HG03135 (cell line): Measurements from ENCODE around the gene SIRPB1.
"Not testable (repeated sequence)": the region's sequence is repeated elsewhere in the genome, so short reads cannot be mapped to it uniquely, and the experiment has no call there.

Experiments used
- ATAC-seq: cut with Tn5 transposase; IDR thresholded peaks from one replicate; pipeline ENCODE4 v1.9.1; 2021; ENCODE audit warnings: mild to moderate bottlenecking, moderate library complexity; ENCODE audit not compliant: unreplicated experiment

SIRPB1 gene

GRCh38 chr20:1619861-1620444 is at the start of gene SIRPB1:
Gene SIRPB1 (minus strand): TSS chr20:1620009. CDS start chr20:1619944, 65 bp downstream.
- ATAC-seq = no peak

- no peak for ATAC-seq
Observed at GRCh38 chr20:1669304-1669703, 49.5 kb upstream of the SIRPB1 start.

- no peak for ATAC-seq
Observed at GRCh38 chr20:1667502-1668085, 47.8 kb upstream of the SIRPB1 start.

DNA sequence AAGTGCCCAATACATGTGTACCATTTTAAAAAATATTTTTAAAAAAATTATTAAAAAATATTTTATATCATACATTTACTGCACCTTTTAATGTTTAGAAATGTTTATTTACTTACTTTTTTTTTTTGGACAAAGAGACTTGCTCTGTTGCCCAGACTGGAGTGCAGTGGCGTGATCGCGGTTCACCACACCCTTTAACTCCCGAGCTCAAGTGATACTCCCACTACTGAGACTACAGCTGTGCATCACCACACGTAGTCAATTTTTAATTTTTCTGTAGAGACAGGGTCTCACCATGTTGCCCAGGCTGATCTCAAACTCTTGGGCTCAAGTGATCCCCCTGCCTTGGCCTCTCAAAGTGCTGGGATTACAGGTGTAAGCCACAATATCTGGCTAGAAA is 47.0 kb upstream of the SIRPB1 start:
- ATAC-seq = no peak

GRCh38 chr20:1665345-1665744 is 45.5 kb upstream of the SIRPB1 start:
- ATAC-seq = no peak

- ATAC-seq = no peak
Observed at GRCh38 chr20:1664911-1665310, 45.1 kb upstream of the SIRPB1 start.

DNA sequence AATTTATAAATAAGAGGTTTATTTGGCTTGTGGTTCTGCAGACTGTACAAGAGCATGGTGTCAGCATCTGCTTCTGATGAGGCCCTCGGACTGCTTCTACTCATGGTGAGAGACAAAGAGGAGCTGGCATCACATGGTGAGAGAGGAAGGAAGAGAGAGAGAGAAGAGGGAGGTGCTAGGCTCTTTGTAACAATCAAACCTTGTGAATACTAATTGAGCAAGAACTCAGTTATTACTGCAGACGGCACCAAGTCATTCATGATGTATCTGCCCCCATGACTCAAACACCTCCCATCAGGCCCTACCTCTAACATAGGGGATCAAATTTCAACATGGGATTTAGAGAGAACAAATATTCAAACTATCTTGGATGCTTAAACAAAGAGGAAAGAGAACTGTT is 44.1 kb upstream of the SIRPB1 start:
- ATAC-seq = no peak

DNA sequence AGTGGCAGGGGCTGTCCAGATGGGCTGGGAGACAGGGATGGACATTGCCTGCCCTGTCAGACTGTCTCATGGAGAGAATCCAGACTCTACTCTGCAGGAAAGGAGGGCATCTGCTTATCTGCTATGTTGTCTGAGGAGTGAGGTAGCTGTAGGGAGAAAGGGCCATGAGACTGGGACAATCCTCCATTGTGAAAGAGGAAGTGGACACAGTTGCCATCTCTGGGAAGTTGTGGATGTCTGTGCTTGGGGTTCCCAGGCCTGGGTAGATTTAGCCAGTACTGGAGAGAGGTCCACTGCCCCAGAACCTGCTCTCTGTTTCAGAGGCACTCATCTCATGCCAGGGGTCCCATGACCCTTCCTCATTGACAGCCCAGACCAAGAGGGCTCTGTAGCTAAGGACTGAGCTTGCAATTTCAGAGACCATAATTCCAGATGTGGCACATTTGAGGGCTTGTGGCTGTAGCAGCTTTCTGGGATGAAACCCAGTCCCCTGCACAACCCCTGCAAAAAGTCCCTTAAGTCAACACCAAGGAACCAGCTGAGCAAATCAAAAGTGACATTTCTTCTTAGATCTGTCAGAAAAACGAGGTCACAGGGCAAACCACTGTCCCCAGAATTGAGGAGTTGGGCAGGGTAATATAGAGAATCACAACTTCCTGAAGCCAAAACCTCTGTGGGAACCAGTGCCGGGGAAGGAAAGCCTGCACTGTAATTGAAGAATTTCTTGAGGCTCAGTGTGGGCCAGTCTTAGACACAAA is 41.9 kb upstream of the SIRPB1 start:
- no peak for ATAC-seq

GRCh38 chr20:1660246-1660645 is 40.4 kb upstream of the SIRPB1 start:
- ATAC-seq = no peak

- ATAC-seq = no peak
Observed at GRCh38 chr20:1657556-1658334, 37.9 kb upstream of the SIRPB1 start, which contains the start of gene SIRPG. Gene SIRPG (minus strand): TSS chr20:1657779. CDS start chr20:1657714, 65 bp downstream.

DNA sequence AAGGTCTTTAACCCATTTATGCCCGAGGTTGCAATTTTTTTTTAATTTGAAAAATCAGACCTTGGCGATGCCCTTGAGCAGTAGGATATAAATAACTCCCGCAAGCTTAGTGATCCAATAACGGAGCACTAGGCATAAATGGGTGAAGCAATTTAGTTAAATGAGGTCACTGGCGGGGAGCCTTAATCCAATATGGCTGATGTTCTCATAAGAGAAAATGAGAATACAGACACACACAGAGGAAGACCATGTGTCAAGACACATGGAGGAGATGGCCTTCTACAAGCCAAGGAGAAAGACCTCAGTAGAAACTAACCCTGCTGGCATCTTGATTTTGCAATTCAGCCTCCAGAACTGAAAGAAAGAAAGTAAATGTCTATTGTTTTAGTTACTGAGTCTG is 37.0 kb upstream of the SIRPB1 start:
- ATAC-seq = no peak

DNA sequence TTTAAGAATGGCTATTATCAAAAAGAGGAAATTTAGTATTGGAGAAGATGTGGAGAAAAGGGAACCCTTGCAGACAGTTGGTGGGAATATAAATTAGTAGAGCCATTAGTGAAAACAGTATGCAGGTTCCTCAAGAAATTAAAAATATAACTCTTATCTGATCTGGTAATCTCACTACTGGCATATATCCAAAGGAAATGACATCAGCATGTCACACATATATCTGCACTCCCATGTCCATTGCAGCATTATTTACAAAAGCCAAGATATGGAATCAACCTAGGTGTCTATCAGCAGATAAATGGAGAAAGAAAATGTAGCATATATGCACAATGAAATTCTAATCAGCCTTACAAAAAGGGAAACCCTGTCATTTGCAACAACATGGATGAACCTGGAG is 35.2 kb upstream of the SIRPB1 start:
- ATAC-seq = no peak

DNA sequence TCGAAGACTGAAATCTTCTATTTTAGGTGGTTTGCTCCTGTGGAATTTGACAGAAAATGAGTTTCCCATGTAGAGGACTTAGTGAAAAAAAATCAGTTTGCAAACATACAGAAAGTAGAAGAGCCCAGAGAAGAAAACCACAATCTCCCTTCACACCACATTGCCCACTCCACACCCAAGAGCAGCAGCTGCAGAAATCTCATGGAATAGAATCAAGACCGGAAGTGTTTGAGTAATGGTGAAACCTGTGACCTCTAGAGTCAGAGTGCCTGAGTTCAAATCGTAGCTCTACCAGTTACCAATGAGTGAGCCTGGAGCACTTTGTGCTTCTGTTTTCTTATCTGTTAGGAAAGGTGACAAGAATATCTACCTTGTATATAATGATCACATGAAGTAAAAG is 33.2 kb upstream of the SIRPB1 start:
- ATAC-seq = no peak

- no peak for ATAC-seq
Observed at GRCh38 chr20:1652104-1652503, 32.3 kb upstream of the SIRPB1 start.

GRCh38 chr20:1651268-1652058 is 31.7 kb upstream of the SIRPB1 start:
- ATAC-seq = no peak

DNA sequence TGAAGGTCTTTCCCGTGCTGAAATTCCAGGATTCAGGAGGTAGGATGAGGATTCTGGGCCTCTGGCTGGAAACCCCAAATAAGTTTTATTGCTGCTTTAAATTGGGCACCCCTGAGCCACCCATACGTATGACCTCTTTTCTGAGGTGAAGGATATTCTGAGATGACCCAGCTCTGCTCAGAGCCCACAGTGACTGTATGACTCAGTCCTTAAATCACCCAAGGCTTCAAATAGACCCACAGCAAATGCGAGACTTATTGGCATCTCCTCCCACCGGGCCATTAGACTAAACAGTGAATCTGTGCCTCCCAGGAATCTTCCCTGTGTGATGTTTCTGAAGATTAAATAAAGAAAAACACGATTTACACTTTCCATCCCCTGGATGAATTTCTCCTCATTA is 28.3 kb upstream of the SIRPB1 start:
- ATAC-seq = no peak

DNA sequence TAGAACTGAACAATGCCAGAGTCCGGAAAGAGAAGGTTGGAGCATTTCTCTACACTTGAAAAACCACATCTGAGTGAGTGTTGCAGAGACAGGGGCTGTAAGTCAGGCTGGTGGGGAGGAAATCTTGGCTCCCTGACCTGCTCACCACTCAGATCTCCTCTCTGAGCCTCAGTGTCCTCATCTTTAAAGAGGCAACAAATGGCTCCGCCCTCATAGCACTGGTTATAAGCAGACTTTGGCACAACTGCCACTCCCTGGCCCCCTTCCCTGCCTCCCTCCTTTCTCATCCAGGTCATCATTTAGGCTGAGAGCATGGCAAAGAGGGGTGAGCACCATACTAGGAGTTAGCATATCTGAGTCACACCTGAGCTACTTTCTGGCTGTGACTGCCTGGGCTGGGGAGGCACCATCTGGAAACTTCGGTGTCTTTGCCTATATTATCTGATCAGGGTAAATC is 27.2 kb upstream of the SIRPB1 start:
- no peak for ATAC-seq

DNA sequence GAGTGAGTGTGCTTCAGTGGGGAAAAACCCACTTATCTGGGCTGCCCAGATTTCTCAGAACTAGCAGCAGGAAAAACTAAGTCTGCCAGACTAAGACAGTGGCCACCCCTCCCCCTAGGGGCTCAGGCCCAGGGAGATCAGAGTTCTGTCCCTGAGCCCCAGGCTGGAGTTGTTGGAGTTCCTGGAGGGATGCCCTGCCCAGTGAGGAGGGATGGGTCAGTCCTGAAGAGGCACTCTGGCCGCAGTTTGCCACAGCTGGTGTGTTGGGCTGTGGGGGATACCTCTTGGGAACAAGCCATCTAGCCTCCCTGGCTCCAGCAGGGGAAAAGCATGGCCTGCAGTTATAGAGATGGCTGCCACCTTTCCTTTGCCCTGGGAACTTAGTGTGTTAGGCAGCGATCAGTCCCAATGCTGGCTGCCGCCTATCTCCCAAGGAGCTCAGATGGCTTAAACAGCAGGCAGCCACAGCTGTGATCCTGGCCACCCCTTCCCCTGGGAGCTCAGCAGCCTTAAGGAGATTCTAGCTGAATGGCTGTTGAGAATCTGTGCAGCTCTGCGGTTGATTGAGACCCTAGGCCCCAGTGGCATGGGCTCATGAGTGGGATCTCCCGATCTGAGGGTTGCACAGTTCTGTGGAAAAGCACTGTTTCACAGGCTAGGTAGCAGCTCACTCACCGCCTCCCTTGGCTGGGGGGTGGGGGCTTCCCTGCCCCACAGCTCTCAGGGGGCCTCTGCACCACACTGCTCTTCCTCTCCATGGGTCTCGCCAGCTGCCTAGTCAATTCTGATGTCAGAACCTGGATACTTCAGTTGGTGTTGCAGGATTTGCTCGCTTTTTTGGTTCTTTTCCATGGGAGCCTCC is 24.5 kb upstream of the SIRPB1 start:
- ATAC-seq = no peak

GRCh38 chr20:1638643-1639042 is 18.8 kb upstream of the SIRPB1 start:
- ATAC-seq = not testable (repeated sequence)

GRCh38 chr20:1637755-1638154 is 17.9 kb upstream of the SIRPB1 start:
- ATAC-seq = no peak
